ENCODE measurements around the gene DCST1.
A peak's percentile ranks its signal among the peaks of the same experiment; 100 is the strongest.

Gene DCST1

GRCh38 chr1:155032886-155033285 is 738 bp upstream of the DCST1 start:
- DNase-seq (ENCODE audit: low spot score), result no peak

- DNase-seq (ENCODE audit: low spot score), result no peak
Measured at GRCh38 chr1:155034318-155035208, 939 bp downstream of the DCST1 start.

- DNase-seq (ENCODE audit: low spot score), result no peak
Measured at GRCh38 chr1:155035936-155036335, 2.3 kb downstream of the DCST1 start.

GRCh38 chr1:155037043-155037442 is 3.4 kb downstream of the DCST1 start:
- no peak for DNase-seq (ENCODE audit: low spot score)

- DNase-seq (ENCODE audit: low spot score), result no peak
Measured at GRCh38 chr1:155037851-155038441, 4.3 kb downstream of the DCST1 start.

GRCh38 chr1:155038602-155039307 is 5.1 kb downstream of the DCST1 start:
- DNase-seq (ENCODE audit: low spot score), result no peak

GRCh38 chr1:155039308-155039669 is 5.7 kb downstream of the DCST1 start:
- no peak for DNase-seq (ENCODE audit: low spot score)

GRCh38 chr1:155040358-155041093 is 6.9 kb downstream of the DCST1 start:
- no peak for DNase-seq (ENCODE audit: low spot score)

- DNase-seq (ENCODE audit: low spot score), result no peak
Measured at GRCh38 chr1:155042789-155043188, 9.2 kb downstream of the DCST1 start.

- DNase-seq (ENCODE audit: low spot score), result no peak
Measured at GRCh38 chr1:155043301-155043702, 9.7 kb downstream of the DCST1 start.

- DNase-seq (ENCODE audit: low spot score), result no peak
Measured at GRCh38 chr1:155043793-155044192, 10.2 kb downstream of the DCST1 start.

GRCh38 chr1:155044365-155044764 is 10.7 kb downstream of the DCST1 start:
- DNase-seq (ENCODE audit: low spot score), result no peak

GRCh38 chr1:155044812-155045657 is 11.4 kb downstream of the DCST1 start:
- peak; percentile 73 for DNase-seq (ENCODE audit: low spot score)

GRCh38 chr1:155048449-155049334 is 15.1 kb downstream of the DCST1 start:
- no peak for DNase-seq (ENCODE audit: low spot score)

GRCh38 chr1:155049651-155050559 is 16.3 kb downstream of the DCST1 start:
- DNase-seq (ENCODE audit: low spot score), result no peak

- DNase-seq (ENCODE audit: low spot score), result peak; percentile 79
Measured at GRCh38 chr1:155050560-155051341, 17.1 kb downstream of the DCST1 start, which contains the start of gene ADAM15. Gene ADAM15 (plus strand): TSS chr1:155051316. CDS start chr1:155051387, 71 bp downstream.

- DNase-seq (ENCODE audit: low spot score), result no peak
Measured at GRCh38 chr1:155051342-155051776, 17.7 kb downstream of the DCST1 start.

GRCh38 chr1:155051777-155052398 is 18.3 kb downstream of the DCST1 start:
- DNase-seq (ENCODE audit: low spot score), result peak; percentile 46

All from CD4-positive, alpha-beta T cell treated with Interleukin-15 for 4 hours (primary cell).